Esophagus squamous epithelium (tissue), 5 donors: ENCODE data around the gene PLSCR1. TPM values are rescaled to one million over a fixed set of nuclear protein-coding genes. Genes with fewer than 3 reads are reported as not detected.
"Not testable (repeated sequence)": the region's sequence is repeated elsewhere in the genome, so short reads cannot be mapped to it uniquely, and the experiment has no call there.

ENCODE experiments used
- DNase-seq: peaks from one replicate; lab custom pipeline; 2025; lab: John Stamatoyannopoulos, UW
- H3K27ac ChIP-seq, 4 donors: fragments of 200-600 bp; sonication (generic); one replicate each; pipeline ENCODE4 v1.5.1; 2016 to 2019; ENCODE audit warnings: mild to moderate bottlenecking in 1 of 4
- H3K27me3 ChIP-seq, 4 donors: fragments of 200-600 bp; sonication (generic); 1 replicate in 3 of 4; 2 replicates in 1 of 4; pipeline versions ENCODE4 v1.5.1 to v1.6.0; 2017 to 2021; ENCODE audit warnings: antibody characterized with exemption in 1 of 4
- H3K36me3 ChIP-seq, 3 donors: fragments of 200-600 bp; sonication (generic); one replicate each; pipeline ENCODE4 v1.5.1; 2016 to 2019
- H3K4me1 ChIP-seq, 3 donors: fragments of 200-600 bp; sonication (generic); one replicate each; pipeline ENCODE4 v1.5.1; 2017 to 2019
- H3K4me3 ChIP-seq, 4 donors: fragments of 200-600 bp; sonication (generic); 1 replicate in 3 of 4; 2 replicates in 1 of 4; pipeline ENCODE4 v1.5.1; 2016 to 2019; ENCODE audit warnings: mild to moderate bottlenecking in 2 of 4, moderate library complexity in 1 of 4
- H3K9me3 ChIP-seq, 3 donors: fragments of 200-600 bp; sonication (generic); one replicate each; pipeline ENCODE4 v1.5.1; 2016 to 2019
- POLR2A ChIP-seq, 4 donors: fragments of 450-650 bp; IDR thresholded peaks; one replicate each; pipeline ENCODE4 v1.6.1; 2017; ENCODE audit warnings: antibody characterized with exemption in 4 of 4, mild to moderate bottlenecking in 4 of 4, moderate library complexity in 3 of 4
- WGBS, 2 donors: methylation state at CpG; one replicate each; pipeline ENCODE4 v1.1.5; 2018; 5-methylcytosine and 5-hydroxymethylcytosine counted together
- intact Hi-C: fragments of 100-400 bp; cut with DNase I; formaldehyde crosslinking; loops from one replicate; pipeline ENCODE4 v1.15.0; 2022
- total RNA-seq, 4 donors: library from RNA; depleted of rRNA; stranded (reverse); fragments of >200 nt; gene quantifications; one replicate each; pipeline ENCODE4 v1.1.0, GENCODE V29; 2016
- TF ChIP-seq, protein P1 (sequence below), 6 experiments: fragments of 450-650 bp in 4 of 6; fragments of 200-600 bp in 2 of 6; sonication (generic) in 2 of 6; IDR thresholded peaks; one replicate each; pipeline ENCODE4 v1.5.1; 2016 to 2019; ENCODE audit warnings: antibody characterized with exemption in 6 of 6, mild to moderate bottlenecking in 4 of 6, moderate library complexity in 4 of 6
- donor health status: DM: yes; HTN: yes; CAD: no.

Gene PLSCR1
- total RNA-seq, 4 donors from 2014 or later: 51.1 to 138 (median 63.3) TPM

DNA sequence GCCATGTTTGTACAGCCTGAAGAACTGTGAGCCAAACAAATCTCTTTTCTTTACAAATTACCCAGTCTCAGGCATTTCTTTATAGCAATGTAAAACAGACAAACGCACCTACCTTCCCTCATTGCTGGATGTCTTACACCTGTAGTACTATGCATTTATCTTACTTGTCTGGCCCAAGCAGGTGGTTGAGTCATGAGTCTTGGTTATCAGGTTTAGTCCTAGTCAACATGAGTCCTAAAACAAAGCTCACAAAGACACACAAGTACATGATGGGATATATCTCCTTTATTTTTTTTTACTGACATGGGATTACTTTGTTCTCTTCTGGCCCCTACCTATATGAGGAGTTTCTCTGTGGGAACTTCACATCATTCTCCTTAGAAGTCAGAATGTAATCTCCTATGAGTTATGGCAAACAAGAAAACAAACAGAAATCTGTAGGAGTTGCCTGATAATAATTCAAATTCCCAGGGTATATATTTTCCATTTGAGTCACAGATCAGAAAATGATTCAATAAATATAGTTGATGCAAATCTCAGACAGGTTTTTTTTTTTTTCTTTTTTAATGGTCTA lies 41.4 kb downstream of the PLSCR1 start:
- WGBS, 2 donors: 33 to 67% methylated on average over 1 of the region's 1 CpG

DNA sequence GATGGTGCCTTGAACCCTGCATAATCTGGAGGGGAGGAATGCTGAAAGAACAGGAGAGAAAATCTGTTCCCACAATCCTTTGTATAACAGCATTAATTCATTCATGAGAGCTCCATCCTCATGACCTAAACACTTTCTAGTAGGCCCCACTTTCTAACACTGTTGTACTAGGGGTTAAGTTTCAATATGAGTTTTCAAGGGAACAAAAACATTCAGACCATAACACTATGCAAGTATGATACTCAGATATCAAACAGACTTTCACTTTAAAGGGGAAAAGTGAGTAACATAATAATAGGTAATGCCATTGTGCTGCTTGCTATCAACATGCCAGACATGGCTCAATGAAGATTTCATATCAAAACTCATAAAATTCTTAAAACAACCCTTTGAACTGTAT lies 42.7 kb downstream of the PLSCR1 start:
- Histone ChIP-seq H3K4me3 (no peak overlapping the region), H3K27me3 (no peaks in the 10 kb centered on the region), H3K4me1 (peaks cover 0 to 42% (median 12%) of the 10 kb centered on the region in 3 donors), H3K27ac (no peak overlapping the region), H3K36me3 (no peaks in the 10 kb centered on the region), H3K9me3 (no peaks in the 10 kb centered on the region)
- intact Hi-C loops: no loop called here
- TF ChIP-seq, protein P1, sequence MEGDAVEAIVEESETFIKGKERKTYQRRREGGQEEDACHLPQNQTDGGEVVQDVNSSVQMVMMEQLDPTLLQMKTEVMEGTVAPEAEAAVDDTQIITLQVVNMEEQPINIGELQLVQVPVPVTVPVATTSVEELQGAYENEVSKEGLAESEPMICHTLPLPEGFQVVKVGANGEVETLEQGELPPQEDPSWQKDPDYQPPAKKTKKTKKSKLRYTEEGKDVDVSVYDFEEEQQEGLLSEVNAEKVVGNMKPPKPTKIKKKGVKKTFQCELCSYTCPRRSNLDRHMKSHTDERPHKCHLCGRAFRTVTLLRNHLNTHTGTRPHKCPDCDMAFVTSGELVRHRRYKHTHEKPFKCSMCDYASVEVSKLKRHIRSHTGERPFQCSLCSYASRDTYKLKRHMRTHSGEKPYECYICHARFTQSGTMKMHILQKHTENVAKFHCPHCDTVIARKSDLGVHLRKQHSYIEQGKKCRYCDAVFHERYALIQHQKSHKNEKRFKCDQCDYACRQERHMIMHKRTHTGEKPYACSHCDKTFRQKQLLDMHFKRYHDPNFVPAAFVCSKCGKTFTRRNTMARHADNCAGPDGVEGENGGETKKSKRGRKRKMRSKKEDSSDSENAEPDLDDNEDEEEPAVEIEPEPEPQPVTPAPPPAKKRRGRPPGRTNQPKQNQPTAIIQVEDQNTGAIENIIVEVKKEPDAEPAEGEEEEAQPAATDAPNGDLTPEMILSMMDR (IDR thresholded peaks at IDR 0.05): no peak
- TF ChIP-seq POLR2A (IDR thresholded peaks at IDR 0.05): no peak
- DNase-seq: no peak

More for the DNA sequence above, 41.4 kb downstream of the PLSCR1 start:
- TF ChIP-seq, protein P1 (IDR thresholded peaks at IDR 0.05): no peak
- TF ChIP-seq POLR2A (IDR thresholded peaks at IDR 0.05): no peak
- peaks cover 0 to 49% (median 17%) of the 10 kb centered on the region in 3 donors for H3K4me1 ChIP-seq
- no peaks in the 10 kb centered on the region for H3K36me3 ChIP-seq
- H3K4me3 ChIP-seq: no peak overlapping the region
- H3K27me3 ChIP-seq: no peaks in the 10 kb centered on the region
- intact Hi-C loops: no loop called here
- DNase-seq: no peak
- no peaks in the 10 kb centered on the region for H3K9me3 ChIP-seq
- H3K27ac ChIP-seq: peak overlapping the region in 3 of 4 donors; percentile 46 to 55 (median 51)

DNA sequence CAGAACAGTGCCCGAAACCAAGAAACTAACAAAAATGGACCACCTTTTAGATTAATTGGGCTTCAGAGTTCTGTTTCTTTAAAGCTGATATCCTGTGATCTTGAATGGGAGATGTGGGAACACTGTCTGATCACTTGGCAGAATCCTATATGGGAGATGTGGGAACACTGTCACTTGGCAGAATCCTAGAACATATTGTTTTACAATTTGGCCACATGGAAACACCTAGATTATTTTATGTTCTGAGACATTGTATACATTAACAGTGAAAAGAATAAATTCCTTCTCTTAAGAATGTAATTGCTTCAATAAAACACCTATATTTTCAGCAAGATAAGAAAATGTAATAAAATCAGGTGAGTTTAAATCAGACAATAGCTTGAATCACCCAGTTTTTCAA lies 44.7 kb downstream of the PLSCR1 start:
- no peak for DNase-seq
- Histone ChIP-seq H3K4me3 (no peak overlapping the region), H3K27me3 (no peaks in the 10 kb centered on the region), H3K27ac (no peak overlapping the region), H3K4me1 (peaks cover 0 to 22% (median 6%) of the 10 kb centered on the region in 3 donors), H3K9me3 (no peaks in the 10 kb centered on the region), H3K36me3 (no peaks in the 10 kb centered on the region)
- intact Hi-C loops: no loop called here
- TF ChIP-seq, protein P1 (IDR thresholded peaks at IDR 0.05): no peak
- TF ChIP-seq POLR2A (IDR thresholded peaks at IDR 0.05): no peak
- WGBS, 2 donors: 67 to 70% methylated on average over 1 of the region's 1 CpG

DNA sequence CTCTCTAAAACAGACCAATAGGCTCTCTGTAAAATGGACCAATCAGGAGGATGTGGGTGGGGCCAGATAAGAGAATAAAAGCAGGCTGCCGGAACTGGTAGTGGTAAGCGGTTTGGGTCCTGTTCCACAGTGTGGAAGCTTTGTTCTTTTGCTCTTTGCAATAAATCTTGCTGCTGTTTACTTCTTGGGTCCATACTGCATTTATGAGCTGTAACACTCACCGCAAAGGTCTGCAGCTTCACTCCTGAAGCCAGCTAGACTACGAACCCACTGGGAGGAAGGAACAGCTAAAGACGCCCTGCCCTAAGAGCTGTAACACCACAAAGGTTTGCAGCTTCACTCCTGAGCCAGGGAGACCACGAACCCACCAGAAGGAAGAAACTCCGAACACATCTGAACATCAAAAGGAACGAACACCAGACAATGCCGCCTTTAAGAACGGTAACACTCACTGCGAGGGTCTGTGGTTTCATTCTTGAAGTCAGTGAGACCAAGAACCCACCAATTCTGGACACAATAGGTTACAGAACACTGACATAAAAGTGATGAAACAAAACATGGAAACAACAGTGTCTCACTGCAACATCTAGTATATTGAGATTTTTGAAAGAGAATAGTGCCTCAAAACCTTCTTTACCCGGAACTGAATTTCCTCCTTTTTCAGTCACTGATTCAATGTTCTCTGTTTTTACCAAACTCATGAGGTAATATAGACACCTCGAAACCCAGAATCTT lies 46.2 kb downstream of the PLSCR1 start:
- WGBS, 2 donors: 81% methylated on average over 10 to 13 of the region's 13 CpGs
- Histone ChIP-seq H3K4me1 (peaks cover 0 to 13% (median under 1%) of the 10 kb centered on the region in 3 donors), H3K9me3 (no peaks in the 10 kb centered on the region), H3K27me3 (no peaks in the 10 kb centered on the region), H3K4me3 (no peak overlapping the region), H3K27ac (no peak overlapping the region), H3K36me3 (no peaks in the 10 kb centered on the region)
- TF ChIP-seq, protein P1 (IDR thresholded peaks at IDR 0.05): no peak
- TF ChIP-seq POLR2A (IDR thresholded peaks at IDR 0.05): no peak
- DNase-seq: no peak
- intact Hi-C loops: no loop called here

DNA sequence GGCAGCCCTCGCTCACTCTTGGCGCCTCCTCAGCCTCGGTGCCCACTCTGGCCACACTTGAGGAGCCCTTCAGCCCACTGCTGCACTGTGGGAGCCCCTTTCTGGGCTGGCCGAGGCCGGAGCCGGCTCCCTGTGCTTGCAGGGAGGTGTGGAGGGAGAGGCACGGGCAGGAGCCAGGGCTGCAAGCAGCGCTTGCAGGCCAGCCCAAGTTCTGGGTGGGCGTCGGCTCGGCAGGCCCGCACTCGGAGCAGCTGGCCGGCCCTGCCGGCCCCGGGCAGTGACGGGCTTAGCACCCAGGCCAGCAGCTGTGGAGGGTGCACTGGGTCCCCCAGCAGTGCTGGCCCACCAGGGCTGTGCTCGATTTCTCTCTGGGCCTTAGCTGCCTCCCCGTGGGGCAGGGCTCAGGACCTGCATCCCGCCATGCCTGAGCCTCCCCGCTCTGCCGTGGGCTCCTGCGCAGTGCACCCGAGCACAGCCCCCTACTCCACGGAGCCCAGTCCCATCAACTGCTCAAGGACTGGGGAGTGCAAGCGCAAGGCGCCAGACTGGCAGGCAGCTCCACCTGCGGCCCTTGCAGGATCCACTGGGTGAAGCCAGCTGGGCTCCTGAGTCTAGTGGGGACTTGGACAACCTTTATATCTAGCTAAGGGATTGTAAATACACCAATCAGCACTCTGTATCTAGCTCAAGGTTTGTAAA lies 47.1 kb downstream of the PLSCR1 start:
- H3K27ac ChIP-seq, intact Hi-C loops, H3K36me3 ChIP-seq, H3K4me3 ChIP-seq, H3K4me1 ChIP-seq, DNase-seq, H3K27me3 ChIP-seq, H3K9me3 ChIP-seq: not testable (repeated sequence)
- 80 to 100% methylated on average over 1 to 3 of the region's 28 CpGs for WGBS, 2 donors
